GM19351 (cell line): ENCODE measurements around the gene TMOD1.
"Not testable (repeated sequence)": the region's sequence is repeated elsewhere in the genome, so short reads cannot be mapped to it uniquely, and the experiment has no call there.

Source experiments
- ATAC-seq: cut with Tn5 transposase; IDR thresholded peaks from one replicate; pipeline ENCODE4 v1.9.1; 2021; ENCODE audit warnings: mild to moderate bottlenecking, moderate library complexity; ENCODE audit not compliant: unreplicated experiment

TMOD1 gene

GRCh38 chr9:97563458-97564135 lies 62.1 kb downstream of the TMOD1 start:
- no peak for ATAC-seq

GRCh38 chr9:97564291-97565175 lies 63.1 kb downstream of the TMOD1 start:
- ATAC-seq: no peak

- ATAC-seq: no peak
Measured at GRCh38 chr9:97565262-97565661, 63.8 kb downstream of the TMOD1 start.

- ATAC-seq: no peak
Measured at GRCh38 chr9:97567182-97567893, 65.9 kb downstream of the TMOD1 start.

GRCh38 chr9:97567894-97568202 lies 66.4 kb downstream of the TMOD1 start:
- ATAC-seq: no peak

- ATAC-seq: no peak
Measured at GRCh38 chr9:97568461-97569275, 67.2 kb downstream of the TMOD1 start.

GRCh38 chr9:97570899-97571298 lies 69.4 kb downstream of the TMOD1 start:
- no peak for ATAC-seq

GRCh38 chr9:97571664-97572063 lies 70.2 kb downstream of the TMOD1 start:
- ATAC-seq: no peak

GRCh38 chr9:97572196-97572891 lies 70.9 kb downstream of the TMOD1 start:
- ATAC-seq: no peak

- no peak for ATAC-seq
Measured at GRCh38 chr9:97572892-97573365, 71.5 kb downstream of the TMOD1 start.

- no peak for ATAC-seq
Measured at GRCh38 chr9:97573482-97574073, 72.1 kb downstream of the TMOD1 start.

- not testable (repeated sequence) for ATAC-seq
Measured at GRCh38 chr9:97574101-97574571, 72.7 kb downstream of the TMOD1 start.

- not testable (repeated sequence) for ATAC-seq
Measured at GRCh38 chr9:97574921-97575672, 73.6 kb downstream of the TMOD1 start.

- ATAC-seq: no peak
Measured at GRCh38 chr9:97575673-97576200, 74.3 kb downstream of the TMOD1 start.

- no peak for ATAC-seq
Measured at GRCh38 chr9:97577051-97577450, 75.6 kb downstream of the TMOD1 start.

GRCh38 chr9:97578846-97579245 lies 77.4 kb downstream of the TMOD1 start:
- ATAC-seq: no peak

- no peak for ATAC-seq
Measured at GRCh38 chr9:97579914-97580313, 78.4 kb downstream of the TMOD1 start.

GRCh38 chr9:97581590-97581989 lies 80.1 kb downstream of the TMOD1 start:
- ATAC-seq: not testable (repeated sequence)

- not testable (repeated sequence) for ATAC-seq
Measured at GRCh38 chr9:97584778-97585177, 83.3 kb downstream of the TMOD1 start.
